Thymus (tissue), 11 donors: ENCODE measurements around the gene WASHC4. TPM values are rescaled to one million over a fixed set of nuclear protein-coding genes. Genes with fewer than 3 reads are reported as not detected.

Source experiments
- DNase-seq, 9 donors: peaks; one replicate each; pipeline ENCODE4 v3.0.0-alpha.2; 2013; ENCODE audit warnings: low spot score in 9 of 9, low read depth in 6 of 9, missing footprints in 1 of 9
- H3K27ac ChIP-seq, 2 donors: one replicate each; pipeline ENCODE4 v1.5.1; 2013; ENCODE audit warnings: control low read depth in 1 of 2, low read depth in 1 of 2, low read length in 1 of 2, mild to moderate bottlenecking in 1 of 2, moderate library complexity in 1 of 2
- H3K27me3 ChIP-seq, 2 donors: one replicate each; pipeline ENCODE4 v1.5.1; 2013; ENCODE audit warnings: low read length in 1 of 2; ENCODE audit not compliant: control insufficient read depth in 2 of 2, insufficient read depth in 1 of 2
- H3K36me3 ChIP-seq, 2 donors: one replicate each; pipeline ENCODE4 v1.5.1; 2013; ENCODE audit warnings: low read length in 1 of 2, mild to moderate bottlenecking in 1 of 2, moderate library complexity in 1 of 2; ENCODE audit not compliant: control insufficient read depth in 2 of 2, insufficient read depth in 2 of 2
- H3K4me1 ChIP-seq, 2 donors: one replicate each; pipeline ENCODE4 v1.5.1; 2013; ENCODE audit warnings: low read length in 2 of 2; ENCODE audit not compliant: control insufficient read depth in 2 of 2, insufficient read depth in 2 of 2
- H3K4me3 ChIP-seq, 2 donors: one replicate each; pipeline ENCODE4 v1.5.1; 2013; ENCODE audit warnings: low read length in 2 of 2, control low read depth in 1 of 2, mild to moderate bottlenecking in 1 of 2
- H3K9me3 ChIP-seq, 2 donors: one replicate each; pipeline ENCODE4 v1.5.1; 2013; ENCODE audit warnings: low read length in 1 of 2, mild to moderate bottlenecking in 1 of 2; ENCODE audit not compliant: control insufficient read depth in 2 of 2, insufficient read depth in 1 of 2
- WGBS: extraction: QIAGEN DNeasy Blood & Tissue Kit; methylation state at CpG from one replicate; pipeline ENCODE4 v1.1.7; 2013; 5-methylcytosine and 5-hydroxymethylcytosine counted together
- polyA plus RNA-seq: library from polyadenylated mRNA; stranded (reverse); fragments of 200-250 nt; gene quantifications from one replicate; pipeline ENCODE4 v1.2.3, GENCODE V29; 2013
- total RNA-seq: library from RNA; stranded (reverse); fragments of 120-200 nt; gene quantifications from one replicate; pipeline ENCODE4 v1.2.4, GENCODE V29; 2013
- donor health status: healthy.

Gene WASHC4
- total and polyA plus RNA-seq, 2 donors: 28.4 to 34.9 TPM

DNA sequence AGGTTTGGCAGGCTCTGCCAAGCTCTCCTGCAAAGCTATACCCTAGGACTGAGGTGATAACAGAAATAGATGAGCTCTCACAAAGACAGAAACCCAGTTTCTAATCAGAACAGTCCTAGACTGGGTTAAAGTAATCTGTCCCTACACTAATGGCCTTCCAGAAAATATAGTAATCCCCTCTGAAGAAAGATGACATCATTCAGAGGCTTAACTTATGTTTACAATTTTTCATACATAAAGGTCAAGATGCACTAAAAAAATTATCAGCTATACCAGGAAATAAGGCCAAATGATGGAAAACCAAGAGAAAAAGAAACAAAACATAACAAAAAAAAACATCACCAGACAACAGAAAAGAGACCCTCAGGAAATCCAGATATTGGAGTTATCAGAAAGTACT is 4.9 kb upstream of the WASHC4 start:
- Histone ChIP-seq H3K27ac (no peak overlapping the region), H3K4me1 (no peaks in the 10 kb centered on the region), H3K9me3 (no peaks in the 10 kb centered on the region), H3K27me3 (no peaks in the 10 kb centered on the region), H3K4me3 (no peak overlapping the region), H3K36me3 (no peaks in the 10 kb centered on the region)
- DNase-seq: no peak

DNA sequence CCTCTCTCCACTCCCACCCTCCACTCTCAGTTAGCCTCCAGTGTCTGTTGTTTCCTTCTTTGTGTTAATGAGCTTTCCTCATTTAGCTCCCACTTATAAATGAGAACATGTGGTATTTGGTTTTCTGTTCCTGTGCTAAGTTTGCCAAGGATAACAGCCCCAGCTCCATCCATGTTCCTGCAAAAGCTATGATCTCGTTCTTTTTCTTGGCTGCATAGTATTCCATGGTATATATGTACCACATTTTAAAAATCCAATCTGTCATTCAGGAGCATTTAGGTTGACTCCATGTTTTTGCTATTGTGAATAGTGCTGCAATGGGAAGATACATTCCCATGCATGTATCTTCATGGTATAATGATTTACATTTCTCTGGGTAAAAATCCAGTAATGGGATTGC is 2.8 kb upstream of the WASHC4 start:
- Histone ChIP-seq H3K9me3 (no peaks in the 10 kb centered on the region), H3K27me3 (no peaks in the 10 kb centered on the region), H3K4me3 (no peak overlapping the region), H3K27ac (no peak overlapping the region), H3K36me3 (no peaks in the 10 kb centered on the region), H3K4me1 (peaks cover 4 to 6% of the 10 kb centered on the region in 2 donors)
- WGBS: 94% methylated on average over 1 of the region's 1 CpG
- no peak for DNase-seq

DNA sequence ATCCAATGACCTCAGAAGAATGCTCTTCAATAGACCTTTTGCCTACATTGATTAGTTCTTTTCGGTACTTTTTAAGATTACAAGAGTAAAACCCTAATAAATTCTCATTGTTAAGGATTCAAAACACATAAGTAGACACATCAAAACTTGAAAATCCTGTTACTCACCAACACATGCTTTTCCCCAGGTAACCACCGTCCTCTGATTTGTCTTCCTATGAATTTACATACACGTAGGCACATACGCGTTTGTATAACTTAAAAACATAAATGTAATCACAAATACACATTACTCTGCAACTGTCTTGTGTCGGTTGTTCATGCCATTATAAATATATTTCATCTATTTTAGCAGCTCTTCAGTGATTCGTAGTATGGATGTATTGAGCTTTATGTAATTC is 910 bp upstream of the WASHC4 start:
- Histone ChIP-seq H3K27ac (no peak overlapping the region), H3K36me3 (no peaks in the 10 kb centered on the region), H3K4me1 (peaks cover 5 to 7% of the 10 kb centered on the region in 2 donors), H3K9me3 (no peaks in the 10 kb centered on the region), H3K4me3 (peak overlapping the region; percentile 94 to 99), H3K27me3 (no peaks in the 10 kb centered on the region)
- 57% methylated on average over 7 of the region's 7 CpGs for WGBS
- DNase-seq: no peak

DNA sequence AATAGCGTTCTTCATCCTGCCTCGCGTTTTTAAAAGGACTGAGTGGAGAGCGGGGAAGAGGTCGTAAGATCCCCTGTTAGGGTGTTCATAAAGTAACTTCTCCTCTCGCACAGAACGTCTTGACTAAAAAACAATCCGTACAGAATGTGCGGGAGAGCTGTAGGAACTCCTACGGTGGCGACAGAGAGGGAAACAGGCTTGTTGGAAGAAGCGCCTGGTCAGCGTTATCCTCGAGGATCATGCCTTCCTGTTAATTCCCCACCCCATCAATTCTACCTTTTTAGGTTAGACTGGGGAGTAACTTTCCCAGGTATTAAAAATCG is 399 bp upstream of the WASHC4 start:
- Histone ChIP-seq H3K36me3 (peaks cover 0 to 4% of the 10 kb centered on the region in 2 donors), H3K4me3 (peak overlapping the region; percentile 94 to 99), H3K4me1 (peaks cover 5 to 7% of the 10 kb centered on the region in 2 donors), H3K27ac (peak overlapping the region in 1 of 2 donors; percentile 39), H3K27me3 (no peaks in the 10 kb centered on the region), H3K9me3 (no peaks in the 10 kb centered on the region)
- WGBS: under 1% methylated on average over 15 of the region's 15 CpGs
- DNase-seq: peak in 2 of 9 donors; percentile 15 to 61

DNA sequence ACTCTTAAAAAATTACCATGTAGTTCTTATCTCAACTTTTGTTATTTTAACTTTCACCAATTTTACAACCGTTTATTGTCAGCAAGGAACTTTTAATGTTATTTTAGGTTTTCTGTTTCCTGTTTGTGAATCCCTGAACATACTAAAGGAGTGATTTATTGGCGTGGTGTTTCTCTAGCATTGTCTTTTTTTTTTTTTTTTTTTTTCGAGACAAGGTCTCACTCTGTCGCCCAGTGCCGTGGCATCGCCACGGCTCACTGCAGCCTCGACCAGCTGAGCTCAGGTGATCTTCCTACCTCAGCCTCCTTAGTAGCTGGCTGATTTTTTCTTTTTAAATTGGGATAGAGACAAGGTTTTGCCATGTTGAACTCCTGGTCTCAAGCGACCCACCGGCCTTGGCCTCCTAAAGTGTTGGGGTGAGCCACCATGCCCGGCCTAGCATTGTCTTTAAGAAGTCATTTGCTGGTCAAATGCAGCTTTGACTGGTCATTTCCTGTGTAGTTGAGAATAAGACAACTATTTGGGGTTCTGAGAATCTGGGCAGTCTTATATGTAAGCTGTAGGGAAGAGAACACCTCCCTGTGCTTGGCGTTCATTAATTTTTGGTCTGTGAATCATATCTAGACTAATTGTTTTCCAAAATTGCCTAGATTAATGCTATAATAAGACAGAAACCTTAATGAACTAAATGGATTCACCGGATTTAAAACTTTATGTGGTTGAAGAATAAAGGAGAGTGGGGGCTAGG is 2.1 kb downstream of the WASHC4 start:
- peak in 2 of 9 donors; percentile 4 to 7 for DNase-seq
- H3K4me1 ChIP-seq: peaks cover 5 to 7% of the 10 kb centered on the region in 2 donors
- peaks cover 0 to 10% of the 10 kb centered on the region in 2 donors for H3K36me3 ChIP-seq
- no peak overlapping the region for H3K27ac ChIP-seq
- no peaks in the 10 kb centered on the region for H3K9me3 ChIP-seq
- 15% methylated on average over 13 of the region's 13 CpGs for WGBS
- peak overlapping the region; percentile 16 to 99 for H3K4me3 ChIP-seq
- H3K27me3 ChIP-seq: no peaks in the 10 kb centered on the region

DNA sequence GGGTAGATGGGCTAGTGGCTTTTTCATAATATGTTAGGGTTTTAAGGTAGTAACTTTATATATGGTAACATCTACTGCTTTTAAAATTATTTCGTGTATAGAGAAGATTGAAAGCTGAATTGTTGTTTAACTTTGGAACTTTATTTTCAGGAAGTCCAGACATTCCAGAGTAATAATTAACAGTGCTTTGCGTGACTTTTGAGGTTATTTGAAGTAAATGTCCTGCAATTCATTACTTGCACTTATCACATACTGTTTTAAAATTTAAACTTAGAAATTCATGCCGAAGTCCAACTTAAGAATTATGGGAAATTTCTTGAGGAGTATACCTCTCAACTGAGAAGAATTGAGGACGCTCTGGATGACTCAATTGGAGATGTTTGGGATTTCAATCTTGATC is 3.3 kb downstream of the WASHC4 start:
- Histone ChIP-seq H3K4me3 (no peak overlapping the region), H3K4me1 (peaks cover 5 to 7% of the 10 kb centered on the region in 2 donors), H3K27ac (no peak overlapping the region)

DNA sequence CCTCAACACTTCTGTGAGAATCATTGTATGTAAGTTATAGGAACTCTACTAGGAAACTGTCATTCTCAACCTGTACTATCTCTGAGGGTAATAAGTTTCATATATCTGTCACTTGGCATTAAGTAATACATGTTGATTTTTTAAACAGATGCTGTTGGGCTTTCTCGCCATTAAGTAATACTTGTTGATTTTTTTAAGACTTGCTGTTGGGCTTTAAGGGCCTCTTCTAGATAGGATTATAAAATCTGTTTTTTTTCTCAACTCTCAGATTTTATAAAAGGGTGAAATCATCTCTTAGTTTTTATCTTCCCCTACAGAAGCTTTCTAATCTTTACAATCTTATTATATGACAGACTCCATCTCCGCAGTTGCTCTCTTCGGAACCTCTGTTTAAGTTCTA is 5.6 kb downstream of the WASHC4 start:
- peaks cover 5 to 7% of the 10 kb centered on the region in 2 donors for H3K4me1 ChIP-seq
- 98% methylated on average over 3 of the region's 3 CpGs for WGBS

More for the DNA sequence above, 3.3 kb downstream of the WASHC4 start:
- Histone ChIP-seq H3K27me3 (no peaks in the 10 kb centered on the region), H3K9me3 (no peaks in the 10 kb centered on the region), H3K36me3 (peaks cover 0 to 16% of the 10 kb centered on the region in 2 donors)
- DNase-seq: no peak
- 81% methylated on average over 4 of the region's 4 CpGs for WGBS

DNA sequence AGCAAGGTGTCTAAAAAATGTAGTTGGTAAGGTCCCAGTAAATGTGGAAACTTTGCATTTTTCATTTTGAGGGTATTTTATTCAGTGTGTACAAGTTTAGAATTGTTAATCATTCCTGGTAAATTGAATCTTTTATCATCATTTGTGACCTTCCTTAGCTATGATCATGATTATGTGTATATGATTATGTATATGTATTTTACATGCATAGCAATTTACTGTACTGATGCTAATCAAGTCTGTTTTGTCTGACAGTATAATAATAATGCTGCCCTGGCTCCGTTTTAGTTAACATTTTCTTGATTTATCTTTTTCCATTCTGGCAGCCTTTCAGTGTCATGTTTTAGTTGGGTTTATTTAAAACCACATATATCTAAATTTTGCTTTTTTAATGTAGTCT is 9.4 kb downstream of the WASHC4 start:
- Histone ChIP-seq H3K27me3 (no peaks in the 10 kb centered on the region), H3K36me3 (peaks cover 8 to 57% of the 10 kb centered on the region in 2 donors), H3K4me3 (no peak overlapping the region), H3K4me1 (no peaks in the 10 kb centered on the region), H3K9me3 (no peaks in the 10 kb centered on the region), H3K27ac (no peak overlapping the region)
- no peak for DNase-seq
- WGBS: 95% methylated on average over 1 of the region's 1 CpG

More for the DNA sequence above, 5.6 kb downstream of the WASHC4 start:
- Histone ChIP-seq H3K27me3 (no peaks in the 10 kb centered on the region), H3K27ac (no peak overlapping the region), H3K4me3 (no peak overlapping the region), H3K36me3 (peaks cover 0 to 30% of the 10 kb centered on the region in 2 donors), H3K9me3 (no peaks in the 10 kb centered on the region)
- no peak for DNase-seq

DNA sequence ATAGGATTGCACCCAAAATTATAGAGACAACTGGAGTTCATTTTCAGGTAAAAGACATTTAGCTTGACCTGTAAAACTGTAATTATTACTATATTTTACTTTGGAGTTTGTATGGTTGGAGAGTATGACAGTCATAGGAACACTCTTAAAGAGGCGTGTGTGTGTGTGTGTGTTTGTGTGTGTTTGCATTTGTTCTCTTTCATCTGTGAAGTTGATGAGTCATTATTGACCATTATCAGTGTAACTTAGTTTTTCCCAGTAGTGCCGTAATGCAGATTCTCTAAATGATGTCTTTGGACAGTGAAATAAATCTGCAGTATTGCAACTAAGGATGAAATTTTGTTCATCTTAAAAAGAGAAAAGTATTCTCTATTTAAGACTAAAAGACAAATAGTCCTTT is 13.0 kb downstream of the WASHC4 start:
- Histone ChIP-seq H3K9me3 (no peaks in the 10 kb centered on the region), H3K36me3 (peaks cover 19 to 74% of the 10 kb centered on the region in 2 donors), H3K4me1 (no peaks in the 10 kb centered on the region), H3K27ac (no peak overlapping the region), H3K4me3 (no peak overlapping the region), H3K27me3 (no peaks in the 10 kb centered on the region)
- 97% methylated on average over 2 of the region's 2 CpGs for WGBS
- no peak for DNase-seq
